Tracheal epithelial cell (primary cell): ENCODE measurements around the gene ECM2. TPM values are rescaled to one million over a fixed set of nuclear protein-coding genes. Genes with fewer than 3 reads are reported as not detected.

Experiments used
- total RNA-seq: library from RNA; depleted of rRNA; stranded (reverse); fragments of >200 nt; gene quantifications from 2 replicates; pipeline ENCODE4 v1.2.1, GENCODE V29; 2014

Gene ECM2
- 1.1 and 1.4 TPM in 2 replicates for total RNA-seq

DNA sequence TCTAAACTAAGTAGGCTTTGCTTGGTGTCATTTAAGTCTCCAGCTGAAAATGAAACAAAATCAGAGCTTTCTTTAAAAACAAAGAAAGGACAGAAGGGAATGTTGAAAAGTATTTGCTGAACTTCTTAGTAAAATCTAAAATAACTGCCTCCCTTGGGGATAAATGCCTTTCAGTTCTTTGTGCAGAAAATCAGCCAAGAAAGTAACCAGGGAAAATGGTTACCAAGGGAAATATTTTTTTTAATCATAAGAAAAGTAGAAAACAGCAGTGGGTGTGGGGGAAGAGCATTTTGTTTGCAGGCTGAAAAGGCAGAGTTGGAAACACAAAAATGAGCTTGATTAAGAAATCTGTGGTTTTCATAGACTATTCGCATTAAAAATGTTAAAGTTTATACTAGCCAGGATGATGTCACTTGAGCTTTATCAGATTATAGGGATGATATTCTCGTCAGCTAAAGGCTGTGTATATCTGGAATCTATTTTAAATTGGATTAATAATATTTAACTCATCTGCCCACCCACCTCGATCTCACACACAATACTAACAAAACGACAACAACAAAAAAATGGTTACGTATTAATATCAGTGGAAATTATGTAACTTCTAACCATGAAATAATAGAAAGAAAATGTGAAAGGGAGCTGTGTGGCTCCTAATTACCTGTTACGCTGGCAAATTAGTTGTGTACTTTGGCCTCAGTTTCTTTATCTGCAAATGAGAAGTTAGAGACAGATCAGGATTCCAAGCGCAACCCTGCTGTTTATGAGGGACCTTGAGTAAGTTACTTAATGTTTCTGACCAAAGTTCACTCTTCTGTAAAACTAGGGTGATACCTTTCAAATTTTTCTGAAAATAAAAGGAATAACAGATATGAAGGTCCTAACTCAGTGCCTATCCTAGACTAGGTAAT, at the start of gene ECM2:
ECM2 (minus strand) TSS at position 51 of the 911 bp plus-strand sequence. CDS start 13,124 bp downstream, outside the sequence.

DNA sequence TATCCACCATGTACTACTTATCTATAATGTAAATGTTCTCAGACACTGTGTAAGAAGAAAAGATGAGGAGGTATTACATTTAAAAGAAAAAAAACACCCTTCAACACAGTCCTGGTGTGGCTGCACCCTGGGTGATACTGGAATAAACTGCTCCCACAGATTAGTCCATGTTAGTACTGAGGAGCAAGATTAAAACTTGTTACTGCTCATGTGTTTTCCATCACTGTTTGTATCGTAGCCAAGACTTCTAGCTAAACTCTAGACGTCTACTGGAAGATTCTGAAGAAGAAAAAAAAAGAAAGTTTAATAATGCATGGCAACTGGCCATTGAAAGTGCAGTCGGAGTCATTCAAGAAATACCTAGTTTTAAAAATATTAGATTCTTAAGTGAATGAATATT, 53.5 kb downstream of the ECM2 start, which contains the start of gene ASPN:
ASPN (minus strand) TSS at position 178 of the 400 bp plus-strand sequence.

Other genes with a start within 250 kb of the ECM2 start
- 344 and 547 TPM in 2 replicates for gene IARS1, start 242.3 kb downstream of the ECM2 start, total RNA-seq
- 20.2 and 25.8 TPM in 2 replicates for gene NOL8, start 210.6 kb downstream of the ECM2 start, total RNA-seq
- gene CENPP, start 210.0 kb downstream of the ECM2 start, total RNA-seq, result 0.85 and 1.4 TPM in 2 replicates
- gene OGN, start 131.4 kb downstream of the ECM2 start, total RNA-seq, result not detected in 2 replicates
- gene OMD, start 111.5 kb downstream of the ECM2 start, total RNA-seq, result not detected in 2 replicates
- gene ASPN, start 53.5 kb downstream of the ECM2 start, total RNA-seq, result under 0.01 TPM in 1 of 2 replicates, not detected in the other
- 31.6 and 33.9 TPM in 2 replicates for gene IPPK, start 134.1 kb upstream of the ECM2 start, total RNA-seq
- gene BICD2, start 228.8 kb upstream of the ECM2 start, total RNA-seq, result 114 and 128 TPM in 2 replicates